Muscle layer of colon (tissue), 2 donors: ENCODE data around the gene PPP5C.
"Not testable (repeated sequence)": the region's sequence is repeated elsewhere in the genome, so short reads cannot be mapped to it uniquely, and the experiment has no call there.

Source experiments
- H3K27ac ChIP-seq: one replicate; pipeline ENCODE4 v1.7.0; 2013; ENCODE audit warnings: low read depth, mild to moderate bottlenecking, low read length, moderate library complexity
- H3K27me3 ChIP-seq, 2 donors: one replicate each; pipeline ENCODE4 v1.7.0; 2013; ENCODE audit warnings: low read length in 2 of 2, mild to moderate bottlenecking in 2 of 2; ENCODE audit not compliant: insufficient read depth in 2 of 2, control insufficient read depth in 1 of 2
- H3K36me3 ChIP-seq: one replicate; pipeline ENCODE4 v1.7.0; 2013; ENCODE audit warnings: mild to moderate bottlenecking, low read length; ENCODE audit not compliant: insufficient read depth
- H3K4me1 ChIP-seq: one replicate; pipeline ENCODE4 v1.7.0; 2013; ENCODE audit warnings: mild to moderate bottlenecking, low read length; ENCODE audit not compliant: insufficient read depth
- H3K4me3 ChIP-seq, 2 donors: one replicate each; pipeline ENCODE4 v1.7.0; 2013; ENCODE audit warnings: low read length in 2 of 2, low read depth in 1 of 2, mild to moderate bottlenecking in 1 of 2, moderate library complexity in 1 of 2
- H3K9ac ChIP-seq: one replicate; pipeline ENCODE4 v1.7.0; 2013; ENCODE audit warnings: low read length
- H3K9me3 ChIP-seq: one replicate; pipeline ENCODE4 v1.7.0; 2013; ENCODE audit warnings: mild to moderate bottlenecking, low read length
- donor health status: abdominal sarcoma.
- donor health status: Adenocarcinoma of cecum.

The PPP5C gene

GRCh38 chr19:46369817-46370216, 22.9 kb downstream of the PPP5C start:
- Histone ChIP-seq H3K27me3 (no peaks in the 10 kb centered on the region), H3K4me1 (peaks cover 21% of the 10 kb centered on the region), H3K9me3 (no peaks in the 10 kb centered on the region), H3K9ac (no peak overlapping the region), H3K36me3 (peaks cover 18% of the 10 kb centered on the region), H3K4me3 (no peak overlapping the region), H3K27ac (no peak overlapping the region)

DNA sequence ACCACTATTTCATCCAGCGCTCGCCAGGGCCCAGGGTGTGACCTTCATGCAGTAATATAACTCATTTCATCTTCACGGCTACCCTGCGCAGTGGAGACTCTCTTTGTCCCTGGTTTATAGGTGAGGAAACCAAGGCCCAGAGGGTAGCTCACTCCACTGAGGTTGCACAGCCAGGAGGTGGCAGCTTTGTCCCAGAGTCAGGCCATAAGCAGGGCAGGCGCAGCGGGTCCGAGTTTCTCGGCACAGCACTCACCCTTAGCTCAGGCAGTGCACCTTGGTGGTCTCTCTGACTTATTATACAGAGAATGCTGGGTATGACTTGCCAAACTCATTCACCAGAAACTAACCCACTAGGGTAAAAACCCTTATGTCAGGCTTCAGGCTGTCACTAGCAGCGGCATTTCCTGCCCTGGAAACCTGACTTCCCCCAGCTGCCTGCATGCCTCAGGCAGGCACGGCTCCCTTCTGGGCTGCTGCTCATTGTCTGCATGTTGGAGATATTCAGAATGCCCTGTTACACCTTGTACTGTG, 24.5 kb downstream of the PPP5C start:
- Histone ChIP-seq H3K27ac (no peak overlapping the region), H3K27me3 (no peaks in the 10 kb centered on the region), H3K4me1 (peaks cover 21% of the 10 kb centered on the region), H3K4me3 (no peak overlapping the region), H3K36me3 (peaks cover 18% of the 10 kb centered on the region), H3K9ac (no peak overlapping the region), H3K9me3 (no peaks in the 10 kb centered on the region)

DNA sequence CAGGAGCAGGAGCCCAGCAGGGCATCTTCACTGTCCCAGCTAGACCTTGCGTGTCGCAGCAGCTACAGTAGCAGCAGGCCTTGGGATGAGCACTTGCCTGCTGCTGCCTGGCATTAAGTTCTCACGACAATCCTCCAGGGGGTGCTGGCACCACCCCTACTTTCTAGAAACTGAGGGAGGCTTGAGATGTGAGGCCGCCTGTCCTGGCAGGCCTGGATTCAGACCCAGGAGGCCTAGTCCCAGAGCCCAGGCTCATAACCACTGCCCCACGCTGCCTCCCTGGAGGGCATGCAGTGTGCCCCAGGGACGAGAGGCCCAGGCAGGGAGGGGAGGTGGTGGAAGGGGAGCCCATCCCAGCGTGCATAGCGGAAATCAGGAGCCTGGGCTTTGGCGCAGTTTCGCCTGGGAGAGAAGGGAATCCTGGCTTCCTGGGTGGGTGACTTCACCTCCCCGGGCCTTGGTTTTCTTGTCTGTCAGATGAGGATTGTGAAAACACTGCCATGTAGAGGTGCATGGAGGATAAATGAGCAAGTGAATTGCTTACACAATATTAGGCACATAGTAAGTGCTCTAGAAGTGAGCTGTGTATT, 26.1 kb downstream of the PPP5C start:
- H3K36me3 ChIP-seq = peaks cover 19% of the 10 kb centered on the region
- no peak overlapping the region for H3K4me3 ChIP-seq
- no peak overlapping the region for H3K27ac ChIP-seq
- H3K4me1 ChIP-seq = peaks cover 30% of the 10 kb centered on the region
- H3K9me3 ChIP-seq = no peaks in the 10 kb centered on the region
- H3K9ac ChIP-seq = no peak overlapping the region
- H3K27me3 ChIP-seq = no peaks in the 10 kb centered on the region

DNA sequence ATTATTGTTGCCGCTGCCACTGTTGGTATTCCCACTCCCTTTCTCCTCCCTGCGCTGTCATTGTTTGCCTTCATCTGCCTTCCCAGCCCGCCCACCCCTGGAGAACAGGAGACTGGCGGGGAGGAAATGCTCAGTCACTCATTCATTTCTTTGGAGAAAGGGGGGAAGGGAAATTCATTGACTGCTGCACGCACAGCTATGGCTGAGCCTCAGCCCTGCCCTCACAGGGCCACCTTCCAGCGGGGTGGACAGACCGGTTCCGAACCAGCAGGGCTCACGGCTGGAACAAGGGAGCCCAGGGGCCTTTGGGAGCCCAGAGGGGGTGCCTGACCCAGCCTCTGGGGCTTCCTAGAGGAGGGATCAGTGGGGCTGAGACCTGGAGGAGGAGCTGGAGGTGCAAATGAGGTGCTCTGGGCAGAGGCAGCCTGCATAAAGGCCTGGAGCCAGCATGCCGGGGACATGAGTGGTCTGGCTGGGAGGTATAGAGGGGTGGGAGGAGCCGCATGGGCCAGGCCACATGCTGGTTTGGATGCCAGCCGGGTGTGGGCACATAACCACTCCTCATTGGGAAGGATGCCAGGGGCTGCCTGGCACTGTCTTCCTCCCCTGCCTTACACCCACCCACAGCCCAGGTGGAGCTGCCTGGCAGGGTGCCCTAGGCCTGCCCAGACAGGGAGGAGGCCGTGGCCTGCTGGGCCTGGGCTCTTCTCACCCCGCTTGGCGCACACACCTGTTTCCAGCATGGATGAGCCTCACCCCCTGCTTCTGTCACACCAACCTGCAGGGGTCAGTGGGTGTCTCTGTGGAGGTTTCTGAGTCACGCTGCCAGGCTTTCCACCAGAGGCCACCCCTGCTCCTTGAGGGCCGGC, 26.8 kb downstream of the PPP5C start:
- Histone ChIP-seq H3K9ac (no peak overlapping the region), H3K4me1 (peaks cover 37% of the 10 kb centered on the region), H3K36me3 (peaks cover 19% of the 10 kb centered on the region), H3K27ac (no peak overlapping the region), H3K27me3 (no peaks in the 10 kb centered on the region), H3K4me3 (no peak overlapping the region), H3K9me3 (no peaks in the 10 kb centered on the region)

DNA sequence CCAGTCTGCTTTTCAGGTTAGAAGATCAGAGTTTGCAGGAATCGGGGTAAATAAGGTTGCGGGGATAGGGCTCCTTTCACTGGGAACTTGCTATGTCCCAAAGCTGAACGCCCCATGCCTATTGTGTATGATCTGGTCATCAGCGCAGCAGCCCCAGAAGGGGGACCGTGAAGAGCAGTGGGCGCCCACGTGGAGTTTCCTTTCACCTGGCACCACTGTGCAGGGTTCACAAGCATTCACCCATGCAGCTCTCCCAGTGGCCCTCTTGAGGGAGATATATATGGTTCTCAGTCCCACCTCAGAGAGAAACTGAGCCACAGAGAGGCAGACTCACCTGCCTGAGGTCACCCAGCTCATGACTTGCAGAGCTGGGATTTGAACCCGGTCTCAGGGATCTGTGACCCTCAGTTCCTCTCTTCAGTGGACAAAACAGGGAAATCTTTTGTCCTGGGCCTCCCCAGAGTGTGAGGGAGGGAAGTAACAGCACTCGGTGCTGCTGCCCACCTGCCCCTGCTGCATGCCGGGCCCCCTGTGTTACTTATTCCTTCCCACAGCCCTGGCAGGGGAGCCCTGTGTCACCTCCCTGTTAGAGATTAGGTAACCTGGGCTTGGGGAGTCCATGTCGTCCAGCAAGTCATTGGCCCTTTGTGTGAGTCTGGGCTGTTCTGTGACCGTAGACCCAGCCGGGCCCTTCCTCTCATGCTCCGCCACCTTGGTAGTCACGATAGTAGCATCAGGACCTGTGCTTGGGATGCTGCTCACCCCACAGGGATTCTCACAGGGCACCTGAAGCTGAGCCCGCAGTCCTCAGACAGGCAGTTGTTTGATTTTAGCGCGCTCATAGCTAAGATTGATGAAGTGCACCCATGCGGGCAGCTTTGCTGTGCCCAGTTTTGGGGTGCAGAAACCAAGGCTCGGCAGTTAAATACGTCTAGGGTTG, 27.9 kb downstream of the PPP5C start:
- no peak overlapping the region for H3K9ac ChIP-seq
- H3K4me1 ChIP-seq = peaks cover 39% of the 10 kb centered on the region
- H3K36me3 ChIP-seq = peaks cover 19% of the 10 kb centered on the region
- H3K9me3 ChIP-seq = no peaks in the 10 kb centered on the region
- H3K27me3 ChIP-seq = no peaks in the 10 kb centered on the region
- H3K27ac ChIP-seq = peak overlapping the region; percentile 32
- H3K4me3 ChIP-seq = no peak overlapping the region

DNA sequence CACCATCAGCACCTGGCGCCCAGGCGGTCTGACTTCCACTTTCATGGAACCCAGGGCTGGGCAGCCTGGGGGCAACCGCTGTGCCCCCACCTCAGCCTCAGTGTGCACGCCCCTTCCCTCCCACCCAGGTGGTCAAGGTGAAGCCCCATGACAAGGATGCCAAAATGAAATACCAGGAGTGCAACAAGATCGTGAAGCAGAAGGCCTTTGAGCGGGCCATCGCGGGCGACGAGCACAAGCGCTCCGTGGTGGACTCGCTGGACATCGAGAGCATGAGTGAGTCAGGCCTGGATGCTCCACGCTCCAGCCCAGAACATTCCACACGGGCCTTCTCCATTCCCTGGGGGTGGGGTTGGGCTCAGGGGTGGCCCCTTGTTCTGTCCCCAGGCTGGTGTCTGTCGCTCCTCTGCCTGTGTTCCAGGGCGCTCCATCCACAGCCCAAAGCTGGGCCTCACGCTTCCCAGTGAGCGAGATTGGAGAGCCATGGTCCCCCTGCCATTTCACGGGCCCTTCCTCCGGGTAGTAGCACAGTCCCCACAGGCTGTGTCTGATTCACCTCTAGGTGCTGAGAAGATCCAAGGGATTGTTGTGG, 28.7 kb downstream of the PPP5C start:
- H3K4me1 ChIP-seq = peaks cover 39% of the 10 kb centered on the region
- not testable (repeated sequence) for H3K9me3 ChIP-seq, H3K4me3 ChIP-seq, H3K27ac ChIP-seq, H3K9ac ChIP-seq, H3K27me3 ChIP-seq
- peaks cover 19% of the 10 kb centered on the region for H3K36me3 ChIP-seq

DNA sequence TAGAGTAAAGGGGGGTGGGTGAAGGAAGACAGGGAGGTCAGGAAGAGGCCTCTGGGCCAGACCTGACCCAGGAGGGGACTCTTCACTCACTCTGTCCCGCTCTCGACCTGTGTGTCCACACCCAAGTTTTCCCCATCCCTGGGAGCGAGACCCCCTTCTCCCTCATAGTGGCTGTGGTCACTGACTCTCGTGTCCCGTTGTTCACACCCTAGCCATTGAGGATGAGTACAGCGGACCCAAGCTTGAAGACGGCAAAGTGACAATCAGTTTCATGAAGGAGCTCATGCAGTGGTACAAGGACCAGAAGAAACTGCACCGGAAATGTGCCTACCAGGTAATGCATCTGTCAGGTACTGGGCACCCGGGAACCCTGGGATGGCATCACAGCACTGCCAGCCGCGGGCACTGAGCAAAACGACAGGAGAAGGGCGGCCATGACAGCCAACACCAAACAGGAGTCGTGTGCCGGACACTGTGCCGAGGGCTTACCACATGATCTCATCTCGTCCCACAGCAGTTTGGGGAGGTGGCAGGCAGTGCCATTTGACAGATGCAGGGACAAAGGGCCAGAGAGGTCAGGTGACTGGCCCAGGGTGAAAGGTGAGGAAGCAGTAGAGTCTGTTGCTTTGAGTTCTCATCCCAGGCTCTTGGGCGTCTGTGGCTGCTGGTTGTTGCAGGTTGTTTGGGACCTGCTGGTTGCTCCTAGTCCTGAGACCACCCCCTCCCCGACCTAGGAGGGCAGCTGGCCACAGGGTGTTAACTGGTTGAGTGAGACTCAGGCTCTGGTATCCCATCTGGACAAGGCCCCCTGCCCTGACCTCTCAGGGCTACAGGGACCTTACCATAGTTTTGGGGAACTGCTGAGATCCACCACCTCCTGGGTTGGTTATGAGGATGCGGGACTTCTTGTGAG, 29.6 kb downstream of the PPP5C start:
- Histone ChIP-seq H3K9me3 (no peaks in the 10 kb centered on the region), H3K27me3 (no peaks in the 10 kb centered on the region), H3K9ac (no peak overlapping the region), H3K36me3 (peaks cover 24% of the 10 kb centered on the region), H3K4me1 (peaks cover 39% of the 10 kb centered on the region), H3K4me3 (no peak overlapping the region), H3K27ac (no peak overlapping the region)

DNA sequence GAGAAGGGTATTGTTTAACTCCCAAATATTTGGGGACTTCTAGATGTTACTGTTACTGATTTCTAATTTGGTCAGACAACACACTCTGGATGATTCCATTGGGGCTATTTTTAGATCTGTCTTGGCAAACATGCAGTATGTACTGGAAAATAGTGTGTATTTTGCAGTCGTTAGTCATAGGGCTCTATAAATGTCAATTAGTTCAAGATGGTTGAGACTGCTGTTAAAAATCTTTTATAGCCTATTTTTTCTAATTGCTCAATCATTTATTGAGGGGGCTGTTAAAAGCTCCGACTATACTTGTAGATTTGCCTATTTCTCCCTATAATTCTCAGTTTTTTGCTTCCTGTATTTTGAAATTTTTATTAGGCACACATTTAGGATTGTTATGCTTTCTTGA, 31.4 kb downstream of the PPP5C start:
- Histone ChIP-seq H3K27ac (no peak overlapping the region), H3K9ac (no peak overlapping the region), H3K4me3 (no peak overlapping the region)

DNA sequence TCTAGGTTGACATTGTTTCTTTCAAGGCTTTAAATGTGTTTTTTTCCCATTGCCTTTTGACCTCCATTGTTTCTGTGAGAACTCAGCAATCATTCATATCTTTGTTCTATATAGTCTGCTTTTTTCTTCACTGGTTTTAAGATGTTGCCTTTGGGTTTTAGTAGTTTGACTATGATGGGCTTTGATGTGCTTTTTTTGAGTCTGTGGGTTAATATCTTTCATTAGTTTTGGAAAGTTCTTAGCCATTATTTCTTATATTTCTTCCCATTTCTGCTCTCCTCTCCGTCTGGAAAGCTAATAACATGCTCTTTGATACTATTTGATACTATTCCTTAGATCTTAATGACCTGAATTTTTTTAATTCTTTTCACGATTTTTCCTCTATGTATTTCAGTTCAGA, 33.8 kb downstream of the PPP5C start:
- H3K27me3 ChIP-seq = no peaks in the 10 kb centered on the region
- peaks cover 51% of the 10 kb centered on the region for H3K36me3 ChIP-seq
- H3K27ac ChIP-seq = no peak overlapping the region
- H3K9me3 ChIP-seq = no peaks in the 10 kb centered on the region
- no peak overlapping the region for H3K9ac ChIP-seq
- H3K4me3 ChIP-seq = no peak overlapping the region
- H3K4me1 ChIP-seq = peaks cover 18% of the 10 kb centered on the region

More for the DNA sequence above, 31.4 kb downstream of the PPP5C start:
- H3K9me3 ChIP-seq = no peaks in the 10 kb centered on the region
- H3K27me3 ChIP-seq = no peaks in the 10 kb centered on the region
- H3K36me3 ChIP-seq = peaks cover 37% of the 10 kb centered on the region
- H3K4me1 ChIP-seq = peaks cover 29% of the 10 kb centered on the region

DNA sequence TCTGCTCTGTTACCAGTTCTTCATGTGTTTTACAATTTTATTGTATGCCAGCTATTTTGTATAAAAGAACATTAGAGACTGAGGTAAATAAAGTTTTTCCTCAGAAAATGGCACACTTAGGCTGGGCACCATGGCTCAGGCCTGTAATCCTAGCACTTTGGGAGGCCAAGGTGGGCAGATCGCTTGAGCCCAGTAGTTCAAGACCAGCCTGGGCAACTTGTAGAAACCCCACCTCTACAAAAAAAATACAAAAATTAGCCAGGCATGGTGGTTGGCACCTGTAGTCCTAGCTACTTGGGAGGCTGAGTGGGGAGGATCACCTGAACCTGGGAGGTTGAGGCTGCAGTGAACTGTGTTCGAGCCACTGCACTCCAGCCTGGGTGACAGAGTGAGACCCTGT, 34.5 kb downstream of the PPP5C start:
- Histone ChIP-seq H3K4me3 (no peak overlapping the region), H3K36me3 (peaks cover 44% of the 10 kb centered on the region), H3K9ac (no peak overlapping the region), H3K27ac (no peak overlapping the region), H3K27me3 (no peaks in the 10 kb centered on the region), H3K4me1 (peaks cover 18% of the 10 kb centered on the region), H3K9me3 (no peaks in the 10 kb centered on the region)
